ENCODE measurements around the gene TMEM143.
A peak's percentile ranks its signal among the peaks of the same experiment; 100 is the strongest.

Gene TMEM143

DNA sequence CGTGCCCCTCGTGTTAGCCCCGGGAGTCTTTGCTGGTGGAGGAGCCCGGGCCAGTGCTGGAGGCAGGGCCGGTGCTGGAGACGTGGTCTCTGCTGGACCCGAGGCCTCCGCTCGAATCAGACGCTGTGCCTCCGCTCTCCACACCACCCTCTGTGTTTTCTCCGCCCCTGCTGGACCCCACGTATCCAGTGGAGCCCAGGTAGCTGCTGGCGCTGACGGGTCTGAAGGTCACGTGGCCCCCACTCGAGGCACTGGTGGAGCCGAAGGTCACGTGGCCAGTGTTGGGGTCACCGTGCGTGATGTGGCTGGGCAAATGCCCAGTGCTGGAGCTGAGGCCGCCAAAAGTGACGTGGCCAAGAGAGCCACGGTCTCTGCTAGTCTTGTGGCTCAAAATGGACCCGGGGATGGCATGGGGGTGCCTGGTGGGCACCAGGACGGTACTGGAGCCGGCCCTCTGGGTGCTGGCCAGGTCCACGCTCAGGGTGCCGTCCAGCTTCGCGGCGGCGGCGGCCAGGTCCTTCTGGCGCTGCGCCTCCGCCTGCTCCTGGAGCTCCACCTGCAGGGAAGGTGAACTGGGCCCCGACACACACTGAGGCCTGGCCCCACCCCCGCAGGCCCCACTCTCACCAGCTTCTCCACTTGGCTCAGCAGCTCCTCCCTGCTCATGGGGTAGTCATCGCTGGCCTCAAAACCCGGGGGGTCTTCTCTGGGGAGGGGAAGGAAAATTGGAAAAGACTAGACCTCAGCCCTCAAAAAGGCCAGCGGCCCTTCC lies 66.6 kb downstream of the TMEM143 start:
- TF ChIP-seq TCF12 (IDR thresholded peaks at IDR 0.05; ENCODE audit: low read depth) (no peak), MAX (IDR thresholded peaks at IDR 0.05) (no peak), FOXM1 (IDR thresholded peaks at IDR 0.05; ENCODE audit: borderline replicate concordance, low read depth) (no peak), USF1 (IDR thresholded peaks at IDR 0.05) (no peak)

DNA sequence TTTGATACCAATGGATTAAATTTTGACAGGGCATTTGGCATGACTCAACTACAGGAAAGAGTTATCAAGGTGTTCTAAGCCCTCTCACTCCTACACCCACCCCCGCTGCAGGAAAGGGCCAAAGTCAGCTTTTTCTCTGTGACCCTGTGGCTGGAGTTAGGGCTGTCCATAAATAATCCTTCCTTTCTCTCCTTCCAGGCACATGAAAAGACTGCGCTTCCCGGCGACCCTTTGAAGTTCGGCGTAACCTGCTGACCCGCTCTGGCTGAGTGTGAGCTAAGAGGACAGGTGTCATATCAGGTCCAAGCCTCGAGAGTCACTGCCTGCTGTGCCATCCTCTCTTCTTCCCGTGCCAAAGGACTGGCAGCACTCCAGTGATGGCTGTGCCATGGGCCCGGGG lies 68.3 kb downstream of the TMEM143 start:
- no peak for TF ChIP-seq NFIC (IDR thresholded peaks at IDR 0.05)
- no peak for TF ChIP-seq CREB1 (IDR thresholded peaks at IDR 0.05; ENCODE audit: low read depth)
- TF ChIP-seq REST (IDR thresholded peaks at IDR 0.05; ENCODE audit: low read depth), result no peak
- TF ChIP-seq ZBTB7A (IDR thresholded peaks at IDR 0.05; ENCODE audit: low read depth), result no peak
- no peak for TF ChIP-seq USF1 (IDR thresholded peaks at IDR 0.05)
- TF ChIP-seq CEBPB (IDR thresholded peaks at IDR 0.05), result no peak
- TF ChIP-seq RAD21 (IDR thresholded peaks at IDR 0.05; ENCODE audit: low read depth), result no peak

DNA sequence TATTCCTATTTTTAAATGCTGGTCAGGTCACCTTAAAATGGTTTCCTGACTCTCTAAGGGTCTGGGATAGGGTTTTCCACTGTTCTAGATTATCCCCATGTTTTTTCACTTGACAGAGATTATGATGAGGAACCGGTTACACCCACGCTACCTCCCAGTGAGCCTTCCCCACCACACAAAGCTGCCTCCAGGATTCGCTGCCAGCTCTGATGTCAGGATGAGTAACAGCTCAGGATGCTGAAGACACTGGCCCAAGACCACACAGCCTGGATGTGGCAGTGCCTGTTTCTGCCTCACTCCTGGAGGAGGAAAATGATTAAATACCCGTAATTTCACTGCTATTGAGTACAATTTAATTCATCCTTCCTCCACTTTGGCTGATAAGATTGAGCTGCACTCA lies 70.9 kb downstream of the TMEM143 start:
- TF ChIP-seq MAX (IDR thresholded peaks at IDR 0.05) (no peak), TEAD4 (IDR thresholded peaks at IDR 0.05) (no peak), CEBPB (IDR thresholded peaks at IDR 0.05) (no peak), NFIC (IDR thresholded peaks at IDR 0.05) (no peak), YY1 (IDR thresholded peaks at IDR 0.05; ENCODE audit: low read depth) (no peak), RAD21 (IDR thresholded peaks at IDR 0.05; ENCODE audit: low read depth) (no peak), FOXM1 (IDR thresholded peaks at IDR 0.05; ENCODE audit: borderline replicate concordance, low read depth) (no peak), TAF1 (IDR thresholded peaks at IDR 0.05; ENCODE audit: low read depth) (no peak), USF1 (IDR thresholded peaks at IDR 0.05) (no peak), EGR1 (IDR thresholded peaks at IDR 0.05) (no peak), REST (IDR thresholded peaks at IDR 0.05; ENCODE audit: low read depth) (no peak), CREB1 (IDR thresholded peaks at IDR 0.05; ENCODE audit: low read depth) (no peak), TCF12 (IDR thresholded peaks at IDR 0.05; ENCODE audit: low read depth) (no peak), ZBTB7A (IDR thresholded peaks at IDR 0.05; ENCODE audit: low read depth) (no peak), EP300 (IDR thresholded peaks at IDR 0.05; ENCODE audit: borderline replicate concordance) (no peak)

DNA sequence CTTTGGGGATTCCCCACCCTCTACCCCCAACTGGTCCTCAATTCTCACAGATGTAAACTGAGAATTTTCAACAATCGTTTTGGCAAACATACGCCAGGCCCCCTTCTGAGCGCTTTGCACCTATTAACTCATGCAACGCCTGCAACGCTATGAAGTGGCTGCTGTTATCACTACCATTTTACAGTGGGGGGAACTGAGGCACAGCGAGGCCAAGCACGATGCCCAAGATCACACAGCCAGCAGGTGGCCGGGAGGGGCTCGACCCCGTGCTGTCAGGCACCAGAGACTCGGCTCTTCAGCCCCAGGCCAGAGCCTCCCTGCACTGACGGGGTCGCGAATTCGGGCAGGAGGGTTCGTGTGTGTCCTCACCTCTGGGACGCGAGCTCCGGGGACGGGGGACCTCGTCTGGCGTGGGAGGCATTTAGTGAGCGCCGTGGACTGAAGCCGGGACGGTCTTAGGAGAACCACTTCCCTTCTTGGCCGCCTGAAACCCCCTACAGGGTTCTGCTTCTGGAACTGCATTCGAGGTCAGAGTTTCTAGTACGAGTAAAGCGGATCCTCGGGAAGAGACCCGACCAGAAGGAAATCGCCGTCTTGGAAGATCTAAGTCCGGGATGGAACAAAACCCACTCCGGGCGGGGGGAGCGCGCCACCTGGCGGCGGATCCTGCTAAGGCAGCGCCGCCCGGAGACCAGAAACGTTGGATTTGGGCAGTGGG lies 72.8 kb downstream of the TMEM143 start:
- no peak for TF ChIP-seq USF1 (IDR thresholded peaks at IDR 0.05)
- TF ChIP-seq EP300 (IDR thresholded peaks at IDR 0.05; ENCODE audit: borderline replicate concordance), result 0 out of 2 replicates have a peak, but pooled peaks have one; percentile 10
- no peak for TF ChIP-seq TAF1 (IDR thresholded peaks at IDR 0.05; ENCODE audit: low read depth)
- peak; percentile 40; the same call in 1 of the 2 replicates for TF ChIP-seq MAX (IDR thresholded peaks at IDR 0.05)
- no peak for TF ChIP-seq NFIC (IDR thresholded peaks at IDR 0.05)
- peak; percentile 87 for TF ChIP-seq RAD21 (IDR thresholded peaks at IDR 0.05; ENCODE audit: low read depth)
- peak; percentile 29; the same call in 1 of the 2 replicates for TF ChIP-seq ZBTB7A (IDR thresholded peaks at IDR 0.05; ENCODE audit: low read depth)
- TF ChIP-seq FOXM1 (IDR thresholded peaks at IDR 0.05; ENCODE audit: borderline replicate concordance, low read depth), result no peak
- TF ChIP-seq EGR1 (IDR thresholded peaks at IDR 0.05), result no peak
- TF ChIP-seq CREB1 (IDR thresholded peaks at IDR 0.05; ENCODE audit: low read depth), result no peak
- 0 out of 2 replicates have a peak, but pooled peaks have one; percentile 23 for TF ChIP-seq TCF12 (IDR thresholded peaks at IDR 0.05; ENCODE audit: low read depth)
- TF ChIP-seq REST (IDR thresholded peaks at IDR 0.05; ENCODE audit: low read depth), result no peak
- TF ChIP-seq CEBPB (IDR thresholded peaks at IDR 0.05), result no peak
- no peak for TF ChIP-seq TEAD4 (IDR thresholded peaks at IDR 0.05)
- TF ChIP-seq YY1 (IDR thresholded peaks at IDR 0.05; ENCODE audit: low read depth), result no peak

Data from Ishikawa (cell line).